K562 (cell line): ENCODE measurements around the gene NR1H2. TPM values are rescaled to one million over a fixed set of nuclear protein-coding genes. Genes with fewer than 3 reads are reported as not detected.

Experiments used
- ATAC-seq: fragments of 200-7000 bp; cut with Tn5 transposase; 3 replicates; pipeline ENCODE4 v1.9.1; 2020; ENCODE audit warnings: moderate library complexity
- BruUV-seq: library from RNA; stranded (reverse); fragments of 400-500 nt; replicated peaks from 2 replicates; lab custom pipeline; 2021; lab: Mats Ljungman, UMichigan
- CTCF ChIA-PET: fragments of 300-600 bp; formaldehyde crosslinking; extraction: SDS; loops from one replicate; lab custom pipeline; 2021; ENCODE audit warnings: low intra/inter-chr PET ratio; lab: Yijun Ruan, JAX
- POLR2A ChIA-PET: fragments of 300-600, 350-650 bp; sonication (Branson Sonifier 250); formaldehyde crosslinking; extraction: SDS; loops from one replicate; lab custom pipeline; 2021; ENCODE audit warnings: antibody characterized with exemption, inconsistent platforms; lab: Yijun Ruan, JAX
- DNase-seq, 4 experiments: peaks; one replicate each; pipeline versions ENCODE4 v3.0.0 to v3.0.0-alpha.2; 2011 to 2018; ENCODE audit warnings: low spot score in 3 of 4, mixed read lengths in 3 of 4; ENCODE audit errors: extremely low read depth in 1 of 4
- FAIRE-seq: peaks from 2 replicates; lab custom pipeline; 2011; peaks lifted over from hg19 to GRCh38; lab: Jason Lieb, UNC
- H2AFZ ChIP-seq: 2 replicates; pipeline ENCODE4 v1.6.0; 2011; ENCODE audit warnings: low read depth, low read length, control low read depth, inconsistent platforms
- H3K27ac ChIP-seq: fragments of 200-600 bp; 3 replicates; pipeline ENCODE4 v1.8.0; 2011; ENCODE audit warnings: low read depth, mild to moderate bottlenecking, control low read depth, inconsistent platforms, low read length, moderate library complexity, mixed read lengths; ENCODE audit errors: extremely low read depth
- H3K27me3 ChIP-seq, 2 experiments: fragments of 300-600 bp in 1 of 2; 2 replicates in 1 of 2; 3 replicates in 1 of 2; pipeline versions ENCODE4 v1.6.0 to v1.8.0; 2011; ENCODE audit warnings: inconsistent platforms in 2 of 2, low read length in 2 of 2, mild to moderate bottlenecking in 1 of 2, mixed read lengths in 1 of 2, moderate library complexity in 1 of 2; ENCODE audit not compliant: control insufficient read depth in 2 of 2, insufficient read depth in 2 of 2
- H3K36me3 ChIP-seq: fragments of 300-600 bp; 3 replicates; pipeline ENCODE4 v1.8.0; 2011; ENCODE audit warnings: mild to moderate bottlenecking, low read length, inconsistent platforms; ENCODE audit not compliant: control insufficient read depth, insufficient read depth
- H3K4me1 ChIP-seq, 2 experiments: fragments of 200-600 bp in 1 of 2; replicated peaks in 1 of 2; 2 replicates in 1 of 2; 3 replicates in 1 of 2; pipeline versions ENCODE4 v1.5.1 to v1.8.0; 2011; ENCODE audit warnings: inconsistent platforms in 2 of 2, low read length in 2 of 2, mild to moderate bottlenecking in 1 of 2, mixed read lengths in 1 of 2, moderate library complexity in 1 of 2; ENCODE audit not compliant: control insufficient read depth in 2 of 2, insufficient read depth in 2 of 2
- H3K4me2 ChIP-seq: 2 replicates; pipeline ENCODE4 v1.6.1; 2011; ENCODE audit warnings: low read length, control low read depth, inconsistent platforms, mixed read lengths; ENCODE audit not compliant: insufficient read depth
- H3K4me3 ChIP-seq: fragments of 200-600 bp; sonication (generic), shearing (Covaris generic); 2 replicates; pipeline ENCODE4 v1.5.1; 2016; ENCODE audit warnings: control low read depth, inconsistent platforms
- H3K79me2 ChIP-seq: fragments of 200-600 bp; 3 replicates; pipeline ENCODE4 v1.8.0; 2011; ENCODE audit warnings: low read length, inconsistent platforms; ENCODE audit not compliant: control insufficient read depth, insufficient read depth
- H3K9ac ChIP-seq, 2 experiments: 2 replicates each; pipeline versions ENCODE4 v1.6.0 to v1.6.1; 2011; ENCODE audit warnings: low read depth in 2 of 2, low read length in 2 of 2, control low read depth in 1 of 2, inconsistent platforms in 1 of 2, mild to moderate bottlenecking in 1 of 2, mixed read lengths in 1 of 2; ENCODE audit not compliant: insufficient read depth in 1 of 2
- H3K9me1 ChIP-seq: one replicate; pipeline ENCODE4 v1.6.0; 2011; ENCODE audit warnings: inconsistent platforms, mild to moderate bottlenecking, low read length, moderate library complexity; ENCODE audit not compliant: control insufficient read depth, insufficient read depth
- H3K9me3 ChIP-seq: replicated peaks from 2 replicates; pipeline ENCODE4 v1.5.1; 2011; ENCODE audit warnings: low read depth, low read length, inconsistent platforms; ENCODE audit not compliant: control insufficient read depth, insufficient read depth
- H4K20me1 ChIP-seq: replicated peaks from 2 replicates; pipeline ENCODE4 v1.6.1; 2011; ENCODE audit warnings: low read length, inconsistent platforms, mixed read lengths; ENCODE audit not compliant: control insufficient read depth, insufficient read depth
- BRD4 ChIP-seq: fragments of 200-600 bp; sonication (generic); IDR thresholded peaks from 2 replicates; pipeline ENCODE4 v1.6.1; 2017; ENCODE audit warnings: inconsistent platforms
- GTF2E2 ChIP-seq: fragments of 200-800 bp; sonication (Bioruptor generic); IDR thresholded peaks from 2 replicates; pipeline ENCODE4 v1.6.1; 2016; ENCODE audit warnings: missing genetic modification characterization, missing compliant biosample characterization
- KAT2B ChIP-seq: IDR thresholded peaks from one replicate; pipeline ENCODE4 v1.6.1; 2012; ENCODE audit warnings: low read depth, mild to moderate bottlenecking, control low read depth, inconsistent platforms, low read length, moderate library complexity
- KDM1A ChIP-seq, 2 experiments: fragments of 450-650 bp; IDR thresholded peaks; 2 replicates each; pipeline ENCODE4 v1.6.1; 2016; ENCODE audit warnings: mild to moderate bottlenecking in 2 of 2
- MAFK ChIP-seq: IDR thresholded peaks from 2 replicates; pipeline ENCODE4 v1.6.1; 2011; ENCODE audit warnings: low read length, improper control_type of control experiment
- POLR2G ChIP-seq: fragments of 200-400 bp; formaldehyde crosslinking; IDR thresholded peaks from 2 replicates; pipeline ENCODE4 v1.6.1; 2017; ENCODE audit warnings: low read depth, mild to moderate bottlenecking, antibody characterized with exemption, low read length, moderate library complexity
- PTBP1 ChIP-seq: fragments of 200-400 bp; formaldehyde crosslinking; IDR thresholded peaks from 2 replicates; pipeline ENCODE4 v1.6.1; 2017; ENCODE audit warnings: low read depth, low read length
- PYGO2 ChIP-seq: fragments of 450-650 bp; IDR thresholded peaks from 2 replicates; pipeline ENCODE4 v1.6.1; 2016; ENCODE audit warnings: mild to moderate bottlenecking, missing genetic modification characterization, moderate library complexity, missing compliant biosample characterization
- RBFOX2 ChIP-seq: fragments of 200-400 bp; formaldehyde crosslinking; IDR thresholded peaks from 2 replicates; pipeline ENCODE4 v1.6.1; 2017; ENCODE audit warnings: low read depth, mild to moderate bottlenecking, low read length, moderate library complexity
- RBM22 ChIP-seq: fragments of 200-400 bp; formaldehyde crosslinking; IDR thresholded peaks from 2 replicates; pipeline ENCODE4 v1.6.1; 2018; ENCODE audit warnings: low read length, low read depth; ENCODE audit not compliant: poor library complexity, severe bottlenecking
- ZZZ3 ChIP-seq: fragments of 450-650 bp; IDR thresholded peaks from 2 replicates; pipeline ENCODE4 v1.6.1; 2016; ENCODE audit warnings: antibody characterized with exemption, mild to moderate bottlenecking, moderate library complexity
- WGBS: fragments of 100-300 bp; shearing (Covaris generic); methylation state at CpG from one replicate; pipeline ENCODE4 v1.1.6; 2016; ENCODE audit warnings: low coverage, mixed read lengths; ENCODE audit not compliant: insufficient coverage; ENCODE audit errors: missing lambda C conversion rate; 5-methylcytosine and 5-hydroxymethylcytosine counted together
- in situ Hi-C: fragments of 300-500 bp; cut with MboI; formaldehyde crosslinking; loops from 4 replicates; pipeline ENCODE4 v1.15.0; 2018; ENCODE audit warnings: inconsistent platforms, mixed read lengths
- intact Hi-C: fragments of 100-400 bp; cut with micrococcal nuclease; formaldehyde crosslinking; loops from 2 replicates; pipeline ENCODE4 v1.14.2; 2022
- polyA plus RNA-seq, 8 experiments: library from polyadenylated mRNA; depleted of rRNA in 4 of 8; stranded (reverse) in 5 of 8; unstranded in 3 of 8; fragments of >200 nt; fragmentation: Nextera tagmentation in 2 of 8; fragmentation: Illumina TruSeq in 1 of 8; extraction: Ambion mirVana in 2 of 8; extraction: Trizol in 1 of 8; gene quantifications; 2 replicates each; pipeline versions ENCODE4 v1.2.1 to v1.2.3, GENCODE V29; 2011 to 2014; ENCODE audit warnings: inconsistent platforms in 1 of 8, missing spikeins in 1 of 8
- total RNA-seq, 7 experiments: library from RNA; depleted of rRNA in 6 of 7; stranded (reverse); fragments of >200 nt in 6 of 7; fragmentation: Illumina TruSeq in 2 of 7; extraction: Trizol in 2 of 7; gene quantifications; 2 replicates each; pipeline versions ENCODE4 v1.2.1 to v1.2.3, GENCODE V29; 2011 to 2021; ENCODE audit warnings: low replicate concordance in 1 of 7
- TF ChIP-seq, protein P1 (sequence below): sonication (generic); formaldehyde crosslinking; IDR thresholded peaks from 2 replicates; pipeline ENCODE4 v1.8.0; 2022; ENCODE audit warnings: missing genetic modification reagents, mild to moderate bottlenecking, moderate library complexity, borderline replicate concordance
- TF ChIP-seq, protein P2 (sequence below): sonication (generic); formaldehyde crosslinking; IDR thresholded peaks from 2 replicates; pipeline ENCODE4 v1.8.1; 2023; ENCODE audit warnings: mild to moderate bottlenecking, missing genetic modification reagents
- TF ChIP-seq, protein P3 (sequence below): fragments of 450-650 bp; formaldehyde crosslinking; IDR thresholded peaks from 2 replicates; pipeline ENCODE4 v1.4.0; 2022; ENCODE audit warnings: missing genetic modification characterization
- TF ChIP-seq, protein P4 (sequence below): sonication (generic); formaldehyde crosslinking; IDR thresholded peaks from 2 replicates; pipeline ENCODE4 v1.8.1; 2022; ENCODE audit warnings: missing genetic modification reagents

Gene NR1H2
- total and polyA plus RNA-seq, 9 of the 15 experiments (the other 6 are each of a cell fraction or from before 2014, with no cell fraction given) = 0.11 to 73.8 (median 24.0) TPM

DNA sequence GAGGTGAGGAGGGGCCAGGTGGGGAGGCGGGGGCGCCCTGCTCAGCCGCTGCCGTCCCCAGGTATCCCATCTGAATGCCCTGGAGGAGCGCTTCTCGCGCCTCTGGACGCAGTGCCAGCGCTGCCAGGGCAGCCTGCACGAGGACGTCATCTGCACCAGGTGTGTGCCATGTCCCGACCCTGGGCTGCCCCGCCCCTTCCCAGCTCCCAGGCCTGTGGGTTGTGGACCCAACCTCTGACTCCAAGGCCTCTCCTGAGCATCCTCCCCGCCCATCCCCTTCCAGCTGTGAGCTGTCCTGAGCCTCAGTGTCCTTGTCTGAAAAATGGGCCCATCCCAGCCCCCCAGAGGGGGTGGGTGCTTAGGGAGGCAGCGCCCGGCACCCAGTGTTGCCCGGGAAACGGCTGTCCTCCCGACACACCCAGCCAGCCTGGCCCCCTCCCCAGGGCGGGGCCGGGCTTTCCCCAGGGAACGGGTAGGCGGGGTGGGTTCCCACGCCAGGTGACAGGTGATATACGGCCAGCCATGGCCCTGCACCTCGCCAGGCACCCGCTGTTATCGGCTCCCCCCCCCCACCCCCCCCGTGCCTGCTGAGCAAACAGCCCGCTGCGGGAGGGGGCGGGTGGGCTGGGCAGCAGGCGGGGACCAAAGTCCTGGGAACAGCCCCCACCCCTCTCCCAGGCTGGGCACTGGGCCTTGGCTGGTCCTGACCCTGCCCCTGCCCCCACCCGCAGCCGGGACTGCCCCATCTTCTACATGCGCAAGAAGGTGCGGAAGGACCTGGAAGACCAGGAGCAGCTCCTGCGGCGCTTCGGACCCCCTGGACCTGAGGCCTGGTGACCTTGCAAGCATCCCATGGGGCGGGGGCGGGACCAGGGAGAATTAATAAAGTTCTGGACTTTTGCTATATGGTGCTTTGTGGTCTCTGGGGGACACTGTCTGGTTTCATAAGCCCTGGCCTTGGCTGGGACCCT, 41.1 kb downstream of the NR1H2 start:
- H3K9ac ChIP-seq = no peak overlapping the region; a peak in 1 of 4 replicates
- no TSS peak for BruUV-seq
- no peak for ATAC-seq

More for the DNA sequence above, 41.1 kb downstream of the NR1H2 start:
- H3K27me3 ChIP-seq = no peaks in the 10 kb centered on the region
- H3K4me3 ChIP-seq = no peak overlapping the region
- H4K20me1 ChIP-seq = no peaks in the 10 kb centered on the region
- TF ChIP-seq MAFK = no peak
- peak; percentile 5 for TF ChIP-seq RBM22
- peak; percentile 52; the same call in 1 of the 2 replicates for TF ChIP-seq POLR2G
- TF ChIP-seq, protein P1, sequence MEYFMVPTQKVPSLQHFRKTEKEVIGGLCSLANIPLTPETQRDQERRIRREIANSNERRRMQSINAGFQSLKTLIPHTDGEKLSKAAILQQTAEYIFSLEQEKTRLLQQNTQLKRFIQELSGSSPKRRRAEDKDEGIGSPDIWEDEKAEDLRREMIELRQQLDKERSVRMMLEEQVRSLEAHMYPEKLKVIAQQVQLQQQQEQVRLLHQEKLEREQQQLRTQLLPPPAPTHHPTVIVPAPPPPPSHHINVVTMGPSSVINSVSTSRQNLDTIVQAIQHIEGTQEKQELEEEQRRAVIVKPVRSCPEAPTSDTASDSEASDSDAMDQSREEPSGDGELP (CRISPR knock-in tag) = 0 out of 2 replicates have a peak, but pooled peaks have one; percentile 13
- TF ChIP-seq, protein P2, sequence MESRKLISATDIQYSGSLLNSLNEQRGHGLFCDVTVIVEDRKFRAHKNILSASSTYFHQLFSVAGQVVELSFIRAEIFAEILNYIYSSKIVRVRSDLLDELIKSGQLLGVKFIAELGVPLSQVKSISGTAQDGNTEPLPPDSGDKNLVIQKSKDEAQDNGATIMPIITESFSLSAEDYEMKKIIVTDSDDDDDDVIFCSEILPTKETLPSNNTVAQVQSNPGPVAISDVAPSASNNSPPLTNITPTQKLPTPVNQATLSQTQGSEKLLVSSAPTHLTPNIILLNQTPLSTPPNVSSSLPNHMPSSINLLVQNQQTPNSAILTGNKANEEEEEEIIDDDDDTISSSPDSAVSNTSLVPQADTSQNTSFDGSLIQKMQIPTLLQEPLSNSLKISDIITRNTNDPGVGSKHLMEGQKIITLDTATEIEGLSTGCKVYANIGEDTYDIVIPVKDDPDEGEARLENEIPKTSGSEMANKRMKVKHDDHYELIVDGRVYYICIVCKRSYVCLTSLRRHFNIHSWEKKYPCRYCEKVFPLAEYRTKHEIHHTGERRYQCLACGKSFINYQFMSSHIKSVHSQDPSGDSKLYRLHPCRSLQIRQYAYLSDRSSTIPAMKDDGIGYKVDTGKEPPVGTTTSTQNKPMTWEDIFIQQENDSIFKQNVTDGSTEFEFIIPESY = peak; percentile 29; the same call in 1 of the 2 replicates
- no peak for TF ChIP-seq ZZZ3
- TF ChIP-seq, protein P3, sequence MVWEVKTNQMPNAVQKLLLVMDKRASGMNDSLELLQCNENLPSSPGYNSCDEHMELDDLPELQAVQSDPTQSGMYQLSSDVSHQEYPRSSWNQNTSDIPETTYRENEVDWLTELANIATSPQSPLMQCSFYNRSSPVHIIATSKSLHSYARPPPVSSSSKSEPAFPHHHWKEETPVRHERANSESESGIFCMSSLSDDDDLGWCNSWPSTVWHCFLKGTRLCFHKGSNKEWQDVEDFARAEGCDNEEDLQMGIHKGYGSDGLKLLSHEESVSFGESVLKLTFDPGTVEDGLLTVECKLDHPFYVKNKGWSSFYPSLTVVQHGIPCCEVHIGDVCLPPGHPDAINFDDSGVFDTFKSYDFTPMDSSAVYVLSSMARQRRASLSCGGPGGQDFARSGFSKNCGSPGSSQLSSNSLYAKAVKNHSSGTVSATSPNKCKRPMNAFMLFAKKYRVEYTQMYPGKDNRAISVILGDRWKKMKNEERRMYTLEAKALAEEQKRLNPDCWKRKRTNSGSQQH (CRISPR knock-in tag) = no peak
- TF ChIP-seq RBFOX2 = 0 out of 2 replicates have a peak, but pooled peaks have one; percentile 27
- no peak for TF ChIP-seq PYGO2
- TF ChIP-seq KDM1A (IDR thresholded peaks at IDR 0.05) = peak in 1 of 2 experiments; percentile 47; a peak in 1 of 4 replicates
- 0 out of 2 replicates have a peak, but pooled peaks have one; percentile 71 for TF ChIP-seq PTBP1
- TF ChIP-seq BRD4 = no peak
- TF ChIP-seq, protein P4, sequence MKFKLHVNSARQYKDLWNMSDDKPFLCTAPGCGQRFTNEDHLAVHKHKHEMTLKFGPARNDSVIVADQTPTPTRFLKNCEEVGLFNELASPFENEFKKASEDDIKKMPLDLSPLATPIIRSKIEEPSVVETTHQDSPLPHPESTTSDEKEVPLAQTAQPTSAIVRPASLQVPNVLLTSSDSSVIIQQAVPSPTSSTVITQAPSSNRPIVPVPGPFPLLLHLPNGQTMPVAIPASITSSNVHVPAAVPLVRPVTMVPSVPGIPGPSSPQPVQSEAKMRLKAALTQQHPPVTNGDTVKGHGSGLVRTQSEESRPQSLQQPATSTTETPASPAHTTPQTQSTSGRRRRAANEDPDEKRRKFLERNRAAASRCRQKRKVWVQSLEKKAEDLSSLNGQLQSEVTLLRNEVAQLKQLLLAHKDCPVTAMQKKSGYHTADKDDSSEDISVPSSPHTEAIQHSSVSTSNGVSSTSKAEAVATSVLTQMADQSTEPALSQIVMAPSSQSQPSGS (CRISPR knock-in tag) = no peak
- TF ChIP-seq GTF2E2 (tag) = no peak
- no peak for TF ChIP-seq KAT2B
- in situ Hi-C loops (no loop called here), intact Hi-C loops (no loop called here)
- DNase-seq (no peak), FAIRE-seq (no peak)
- no peaks in the 10 kb centered on the region for H3K9me1 ChIP-seq
- no peaks in the 10 kb centered on the region for H3K79me2 ChIP-seq
- no peak overlapping the region for H2AFZ ChIP-seq
- no peak overlapping the region for H3K4me2 ChIP-seq
- H3K36me3 ChIP-seq = peaks cover 44% of the 10 kb centered on the region; the same call in 2 of the 3 replicates
- no peaks in the 10 kb centered on the region for H3K9me3 ChIP-seq
- CTCF ChIA-PET = no interaction called here
- no peak overlapping the region for H3K27ac ChIP-seq
- POLR2A ChIA-PET = interaction anchor here (0.5 to 2.7 kb wide), 3 partner anchors 9 to 201 kb away, joined by 3 to 8 read pairs (median 3); partner anchors contain the start of gene POLD1
- WGBS = 95% methylated on average over 11 of the region's 42 CpGs
- peaks cover 13 to 69% of the 10 kb centered on the region in 2 experiments for H3K4me1 ChIP-seq
